SK-N-MC (cell line): Measurements from ENCODE around the gene ZSCAN22.

Experiments
- EZH2 ChIP-seq: fragments of 200-600 bp; sonication (generic); IDR thresholded peaks from one replicate; pipeline ENCODE4 v1.6.1; 2017; ENCODE audit warnings: antibody characterized with exemption
- FOXP2 ChIP-seq: optimal IDR thresholded peaks from 2 replicates; pipeline ENCODE3; 2011; ENCODE audit warnings: mild to moderate bottlenecking, moderate library complexity; ENCODE audit not compliant: insufficient read depth; ENCODE audit errors: extremely low read length, control extremely low read depth
- POLR2AphosphoS5 ChIP-seq: IDR thresholded peaks from 2 replicates; pipeline ENCODE4 v1.6.1; 2012; ENCODE audit warnings: mild to moderate bottlenecking, low read depth, low read length, borderline replicate concordance

- no peak for TF ChIP-seq POLR2AphosphoS5
- TF ChIP-seq EZH2 = no peak
- TF ChIP-seq FOXP2 = no peak
Observed at GRCh38 chr19:58291943-58292342, 34.9 kb upstream of the ZSCAN22 start.
